ENCODE measurements around the gene CCDC15.
"Not testable (repeated sequence)": the region's sequence is repeated elsewhere in the genome, so short reads cannot be mapped to it uniquely, and the experiment has no call there.

Gene CCDC15

DNA sequence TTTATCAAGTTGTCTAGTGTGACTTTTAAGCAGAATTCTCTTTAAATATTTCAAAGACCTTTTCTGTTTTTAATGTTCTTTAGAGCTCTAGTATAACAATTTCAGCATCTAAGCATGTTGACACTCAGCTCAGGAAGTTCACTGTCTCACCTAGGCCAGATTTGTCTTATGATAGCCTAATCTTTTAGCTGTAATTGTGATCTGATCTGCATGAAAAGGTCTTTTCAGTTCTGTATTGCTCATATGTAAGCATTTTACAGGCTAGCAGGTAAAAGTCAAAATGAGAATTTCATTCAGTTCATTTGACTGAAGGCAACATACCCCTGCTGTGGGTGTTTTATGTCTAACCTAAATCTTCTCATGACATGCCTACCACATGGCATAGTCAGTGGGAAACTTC is 62.4 kb downstream of the CCDC15 start:
- no peak for DNase-seq

DNA sequence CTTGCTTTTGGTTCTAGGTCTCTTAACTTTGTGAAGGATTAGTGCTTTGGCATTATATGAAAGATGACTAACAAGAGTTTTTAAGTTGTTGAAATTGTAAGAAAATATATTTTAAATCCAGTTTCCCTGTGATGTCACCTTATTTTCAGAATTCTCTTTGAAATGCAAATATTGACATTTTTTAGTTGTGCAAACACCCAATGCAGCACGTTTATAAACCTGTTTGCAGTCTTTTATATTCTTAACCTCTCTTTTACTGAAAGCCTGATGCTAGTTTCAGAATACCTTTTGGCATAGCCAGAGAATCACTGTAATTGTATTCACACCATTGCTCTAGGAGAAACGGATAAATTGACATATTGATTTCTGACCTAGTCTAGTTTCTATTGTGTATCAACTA is 66.3 kb downstream of the CCDC15 start:
- DNase-seq, result no peak

DNA sequence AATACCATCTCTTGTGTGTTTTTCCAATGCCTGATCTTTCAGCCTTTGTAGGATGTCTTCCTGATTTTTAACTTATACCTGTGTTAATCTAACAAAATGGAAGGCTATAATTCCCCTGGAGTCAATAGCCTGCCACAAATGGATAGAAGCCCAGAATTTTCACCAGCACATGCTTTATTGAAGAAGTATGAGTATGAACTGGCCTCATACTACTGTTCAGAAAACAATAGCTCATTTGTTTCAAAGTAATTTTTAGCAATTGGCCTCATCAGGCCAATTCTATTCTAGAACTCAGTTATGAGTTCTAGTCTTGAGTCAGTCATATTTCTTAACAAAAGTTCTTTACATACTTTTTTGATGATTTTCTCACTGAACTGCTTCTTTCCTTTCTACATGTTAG is 68.5 kb downstream of the CCDC15 start:
- no peak for DNase-seq

DNA sequence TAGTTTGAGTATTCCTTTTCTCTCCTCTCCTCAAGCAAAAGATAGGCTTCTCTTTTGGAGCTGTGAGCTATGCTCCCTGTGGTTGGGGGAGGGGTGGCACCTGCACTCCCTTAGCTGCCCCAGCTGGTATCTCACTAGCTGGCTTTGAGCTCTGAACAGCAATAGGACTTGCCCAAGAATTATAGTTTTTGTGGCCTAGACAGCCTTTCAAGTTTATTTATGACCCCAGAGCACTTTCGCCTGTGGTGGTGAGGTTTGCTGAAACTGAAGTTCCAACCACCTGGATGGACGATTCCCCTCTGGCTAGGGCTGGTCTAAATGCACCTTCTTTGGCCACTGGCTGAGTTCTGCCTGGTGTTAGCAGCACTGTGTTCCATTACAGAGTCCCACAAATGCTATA is 72.0 kb downstream of the CCDC15 start:
- no peak for DNase-seq

DNA sequence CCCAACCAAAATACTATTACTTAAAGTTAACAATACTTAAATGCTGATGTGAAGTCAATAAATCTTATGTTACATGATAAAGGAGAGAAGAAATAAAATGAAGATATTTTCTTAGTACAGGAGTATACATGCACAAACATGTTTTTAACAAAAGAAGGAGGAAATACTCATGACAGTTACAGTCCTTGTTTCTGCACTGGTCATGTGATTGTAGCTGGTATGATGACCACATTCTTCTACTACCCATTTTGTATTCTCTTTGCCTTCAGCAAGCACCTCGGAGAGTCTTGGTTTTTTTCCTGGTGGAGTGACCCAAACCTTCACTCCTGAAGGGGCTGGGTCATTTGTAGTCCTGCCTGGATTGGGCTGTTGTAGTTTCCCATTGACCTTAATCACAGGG is 75.4 kb downstream of the CCDC15 start:
- not testable (repeated sequence) for DNase-seq

DNA sequence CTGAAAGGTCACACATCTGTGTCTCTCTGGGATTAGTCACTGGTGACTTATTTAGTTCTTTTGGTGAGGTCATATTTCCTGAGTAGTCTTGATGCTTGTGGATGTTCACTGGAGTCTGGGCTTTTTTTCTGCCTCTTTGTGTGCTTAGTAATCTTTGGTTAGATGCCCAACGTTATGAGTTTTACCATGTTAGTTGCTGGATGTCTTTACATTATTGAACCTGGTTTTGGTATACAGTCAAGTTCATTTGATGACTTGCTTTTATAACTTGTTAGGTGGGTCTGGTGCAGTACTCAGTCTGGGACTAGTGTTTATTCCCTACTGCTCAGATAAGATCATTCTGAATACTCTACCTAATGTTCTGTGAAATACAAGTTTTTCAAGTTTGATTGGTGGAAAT is 82.9 kb downstream of the CCDC15 start:
- DNase-seq, result no peak

DNA sequence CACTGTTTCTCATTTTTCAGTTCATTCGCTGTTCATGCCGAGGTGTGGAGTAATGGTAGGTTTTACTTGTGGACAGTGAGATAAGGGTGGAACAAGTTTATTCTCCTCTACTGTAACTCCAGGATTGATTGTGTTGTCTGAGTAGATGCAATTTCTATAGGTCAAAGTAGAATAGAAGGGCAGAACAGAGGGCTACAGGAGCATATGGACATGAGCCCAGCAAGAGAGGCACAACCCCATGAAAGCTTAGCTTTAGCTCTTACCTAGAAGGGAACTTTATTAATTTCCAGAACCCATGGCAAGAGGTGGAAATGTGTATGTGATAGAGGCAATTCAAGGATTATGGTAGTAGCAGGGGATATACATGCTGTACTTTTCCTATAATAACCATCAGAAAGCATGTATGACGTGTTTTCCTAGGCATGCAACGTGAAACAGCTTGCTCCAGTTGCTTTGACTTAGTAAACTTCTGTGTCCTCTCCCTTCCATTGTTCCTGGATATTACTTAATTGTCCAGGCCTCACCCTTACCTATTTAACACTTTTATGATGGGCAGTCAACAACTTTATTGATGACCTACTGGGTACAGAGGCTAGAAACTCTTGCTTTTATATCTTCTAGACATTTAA is 95.3 kb downstream of the CCDC15 start:
- no peak for DNase-seq

DNA sequence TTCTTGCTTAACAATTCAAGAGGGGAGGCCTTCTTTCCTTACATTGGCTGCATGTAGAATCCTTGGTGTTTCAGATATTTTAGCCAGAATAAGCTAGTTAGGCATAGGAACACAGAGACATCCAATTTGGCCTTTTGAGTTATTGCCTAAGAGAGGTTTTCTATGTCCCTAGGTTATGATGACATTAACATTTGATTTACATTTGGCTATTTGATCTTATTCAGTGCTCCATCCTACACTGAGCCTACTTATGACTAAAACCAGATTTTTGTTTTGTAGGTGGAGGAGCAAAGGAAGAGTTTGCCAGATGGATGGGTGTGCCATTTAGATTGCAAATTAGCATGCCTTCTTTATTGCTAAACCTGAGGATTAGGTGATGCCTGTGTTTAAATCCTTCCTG is 98.0 kb downstream of the CCDC15 start:
- no peak for DNase-seq

DNA sequence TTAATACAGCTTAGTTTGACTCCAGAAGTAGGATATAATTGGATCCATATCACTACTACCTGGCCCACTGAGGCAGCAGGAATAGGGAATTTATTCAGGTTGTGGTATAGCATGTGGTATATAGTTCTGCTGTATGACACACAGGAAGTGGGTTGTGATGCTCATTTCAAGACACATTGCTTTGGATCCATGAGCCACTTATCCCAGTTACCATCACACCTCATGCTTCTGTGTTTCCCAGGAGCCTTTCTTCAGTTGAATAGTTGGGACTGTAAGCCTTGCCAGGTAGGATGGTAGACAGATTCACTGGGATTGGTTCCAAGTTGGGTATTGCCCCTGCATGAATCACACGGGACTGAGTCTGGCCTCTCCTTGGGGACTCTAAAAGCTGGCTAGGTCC is 99.2 kb downstream of the CCDC15 start:
- no peak for DNase-seq

DNA sequence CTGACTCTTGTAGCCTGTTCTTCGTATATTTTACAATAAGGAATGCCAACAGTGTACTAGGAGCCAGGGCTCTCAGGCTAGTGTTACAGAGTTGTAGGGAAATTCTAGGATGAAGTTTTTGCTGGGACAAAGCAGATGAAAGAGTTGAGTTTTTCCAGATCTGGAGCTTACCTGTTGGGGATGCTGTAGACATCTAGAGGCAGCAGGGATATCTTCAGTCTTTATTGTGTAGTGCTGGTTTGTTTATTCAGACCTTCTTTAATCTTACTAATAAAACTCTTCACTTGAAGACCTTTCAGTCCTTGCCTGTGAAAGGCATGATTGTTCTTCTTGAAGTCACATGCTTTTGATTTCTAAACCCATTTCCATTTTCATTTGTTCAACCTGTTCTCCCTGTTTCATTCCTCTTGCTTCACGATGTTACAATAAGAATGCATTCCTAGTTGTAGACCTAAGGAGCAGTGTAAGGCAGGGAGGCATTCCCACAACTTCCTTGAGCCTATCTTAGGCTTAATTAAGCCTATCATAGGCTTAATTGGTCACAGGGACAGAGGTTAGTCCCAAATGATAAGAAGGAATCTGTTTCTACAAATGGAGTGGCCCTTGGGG is 101.2 kb downstream of the CCDC15 start:
- no peak for DNase-seq

DNA sequence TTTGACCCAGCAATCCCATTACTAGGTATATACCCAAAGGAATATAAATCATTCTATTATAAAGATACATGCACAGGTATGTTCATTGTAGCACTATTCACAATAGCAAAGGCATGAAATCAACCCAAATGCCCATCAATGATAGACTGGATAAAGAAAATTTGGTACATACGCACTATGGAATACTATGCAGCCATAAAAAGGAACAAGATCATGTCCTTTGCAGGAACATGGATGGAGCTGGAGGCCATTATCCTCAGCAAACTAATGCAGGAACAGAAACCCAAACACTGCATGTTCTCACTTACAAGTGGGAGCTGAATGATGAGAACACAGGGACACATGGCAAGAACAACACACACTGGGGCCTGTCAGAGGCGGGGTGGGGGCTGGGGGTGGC is 102.1 kb downstream of the CCDC15 start:
- DNase-seq, result not testable (repeated sequence)

DNA sequence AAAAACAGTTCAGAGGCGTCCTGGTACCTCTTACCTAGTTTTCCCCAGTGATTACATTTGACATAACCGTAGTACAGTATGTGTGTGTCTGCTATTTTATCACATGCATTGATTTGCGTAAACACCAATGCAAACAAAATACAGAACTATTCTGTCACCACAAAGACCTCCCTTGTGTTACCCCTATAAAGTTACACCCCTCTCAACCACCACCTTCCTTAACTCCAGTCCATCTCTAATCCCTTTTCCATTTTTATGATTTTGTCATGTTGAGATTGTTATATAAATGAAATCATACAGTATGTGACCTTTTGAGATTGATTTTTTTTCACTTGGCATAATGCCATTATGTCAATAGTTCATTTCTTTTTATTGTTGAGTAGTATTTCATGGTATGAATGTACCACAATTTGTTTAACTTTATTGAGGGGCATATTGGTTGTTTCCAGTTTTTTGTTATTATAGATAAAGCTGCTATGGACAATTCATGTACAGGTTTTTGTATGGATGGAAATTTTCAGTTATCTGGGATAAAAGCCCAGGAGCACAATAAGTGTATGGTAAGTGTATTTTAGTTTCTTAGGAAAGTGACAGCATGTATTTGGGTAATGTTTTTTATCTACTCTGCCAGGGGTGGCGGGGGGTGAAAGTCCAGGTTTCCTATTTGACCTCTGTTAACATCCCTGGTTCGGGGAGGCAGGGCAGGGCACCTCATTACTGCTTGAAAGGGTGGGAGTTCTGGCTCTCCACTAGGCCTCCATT is 103.1 kb downstream of the CCDC15 start:
- DNase-seq, result no peak

DNA sequence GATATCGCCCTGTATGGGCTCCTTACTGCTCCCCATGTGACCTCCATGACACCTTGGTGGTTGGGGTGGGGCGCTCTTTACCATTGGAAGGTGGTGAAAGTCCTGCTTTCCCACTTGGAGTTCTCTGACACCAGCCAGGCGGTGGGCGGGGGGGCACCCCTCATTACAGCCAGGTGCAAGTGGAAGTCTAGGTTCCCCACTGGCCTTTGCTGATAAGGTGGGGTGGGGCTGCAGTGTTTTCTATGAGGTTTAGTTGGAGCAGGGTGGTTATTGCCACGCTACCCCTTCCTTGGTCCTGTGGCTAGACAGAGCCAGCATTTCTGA is 103.7 kb downstream of the CCDC15 start:
- DNase-seq, result no peak

DNA sequence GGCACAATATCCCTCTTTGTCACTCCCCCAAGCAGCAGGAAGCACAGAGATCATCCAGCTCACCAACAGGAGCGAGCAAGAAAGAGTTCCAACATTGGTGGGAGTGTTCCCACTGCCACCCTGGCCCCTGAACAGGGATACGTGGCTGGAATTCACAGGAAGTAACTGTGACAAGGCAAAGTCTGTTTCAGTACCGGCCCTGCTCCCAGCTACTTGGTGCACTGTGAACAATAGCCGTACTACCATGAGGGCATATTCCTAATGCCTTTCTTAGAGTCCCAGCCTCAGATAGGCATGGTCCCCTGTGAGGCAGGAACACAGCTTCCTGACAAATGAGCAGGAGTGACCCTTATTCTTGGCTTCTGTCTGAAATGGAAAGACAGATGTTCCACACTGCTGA is 107.3 kb downstream of the CCDC15 start:
- no peak for DNase-seq

DNA sequence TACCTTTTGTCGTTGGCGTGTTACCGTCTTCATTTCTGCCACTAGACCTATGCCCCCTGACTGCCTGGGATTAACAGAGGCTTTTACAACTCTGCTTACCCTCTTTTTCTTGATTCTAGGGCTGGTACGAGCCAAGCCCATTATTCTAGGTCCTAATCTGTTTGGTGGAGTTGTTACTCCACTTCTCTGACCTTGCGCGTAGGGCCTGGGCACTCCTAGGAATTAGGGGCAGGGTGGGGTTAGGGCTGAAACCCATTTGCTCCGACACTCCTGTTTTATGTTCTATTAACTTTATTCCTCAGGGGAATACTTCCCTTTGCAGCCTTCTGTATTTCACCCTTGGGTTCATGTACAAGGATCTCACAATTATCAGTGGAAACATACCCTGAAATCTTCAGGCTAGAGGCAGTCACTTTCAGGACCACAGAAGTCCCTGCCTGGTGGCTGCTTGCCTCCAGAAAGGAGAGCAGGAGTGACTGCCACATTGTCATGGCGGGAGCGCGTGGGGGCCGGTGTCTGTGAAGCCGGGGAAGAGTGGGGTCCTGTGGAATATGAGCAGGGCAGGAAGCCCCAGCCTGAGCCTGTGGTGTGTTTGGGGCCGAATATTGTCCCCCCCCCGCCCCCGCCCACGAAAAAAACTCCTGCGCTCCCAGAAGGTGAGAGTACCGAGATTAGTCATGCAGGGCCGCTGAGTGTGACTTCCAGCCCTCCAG is 108.4 kb downstream of the CCDC15 start:
- no peak for DNase-seq

DNA sequence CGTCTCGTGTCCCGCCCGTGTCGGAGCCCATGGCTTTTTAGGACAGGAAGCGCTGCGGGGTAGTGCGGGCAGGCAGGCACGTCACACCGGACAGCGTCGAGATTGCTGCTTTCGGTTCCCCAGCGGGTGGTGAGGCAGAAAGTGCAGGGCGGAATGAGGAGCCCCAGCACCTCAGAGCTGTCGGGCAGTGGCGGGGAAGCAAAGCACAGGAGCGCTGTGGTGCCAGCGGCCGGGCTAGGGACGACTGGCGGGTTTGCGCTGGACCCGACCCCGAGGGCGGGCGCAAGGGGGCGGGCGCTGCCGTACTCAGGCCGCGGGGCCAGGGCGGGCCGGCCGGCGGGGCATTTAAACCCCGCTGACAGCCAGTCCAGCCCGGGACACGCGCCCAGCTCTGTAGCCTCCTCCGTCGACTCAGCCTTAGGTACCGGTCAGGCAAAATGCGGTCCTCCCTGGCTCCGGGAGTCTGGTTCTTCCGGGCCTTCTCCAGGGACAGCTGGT is 109.0 kb downstream of the CCDC15 start, which contains the start of gene SLC37A2:
Gene SLC37A2 (plus strand): TSS at position 375 of the 498 bp plus-strand sequence. CDS start 63 bp downstream, at position 438.
- no peak for DNase-seq

DNA sequence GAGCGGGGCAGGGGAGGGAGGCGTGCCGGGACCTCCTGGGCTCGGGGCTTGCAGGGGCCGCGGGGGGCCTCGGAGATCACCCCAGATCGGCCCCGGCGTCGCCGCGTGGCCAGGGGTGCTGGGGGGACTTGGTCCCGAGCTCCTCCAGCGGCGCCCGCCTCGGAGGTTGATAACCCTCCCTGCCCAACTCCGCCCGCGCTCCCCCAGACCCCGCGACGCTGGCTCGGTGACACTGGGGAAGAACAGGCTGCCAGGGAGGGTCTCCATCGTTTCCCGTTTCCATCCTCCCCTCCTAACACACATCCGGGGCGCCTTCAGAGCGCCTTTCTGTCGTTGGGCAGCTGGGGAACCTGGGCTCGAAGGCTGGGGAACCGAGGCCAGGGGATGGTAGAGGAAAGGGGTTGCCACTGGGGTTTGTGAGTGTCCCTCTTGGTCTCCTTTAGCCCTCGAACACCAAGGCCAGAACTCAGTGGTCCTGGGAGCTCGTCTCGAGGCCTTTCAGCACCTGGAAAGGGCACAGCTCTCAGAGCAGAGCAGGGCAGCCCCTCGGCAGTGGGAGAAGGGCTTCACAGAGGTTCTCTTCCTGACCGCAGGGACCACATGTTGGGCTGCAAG is 109.5 kb downstream of the CCDC15 start:
- no peak for DNase-seq

DNA sequence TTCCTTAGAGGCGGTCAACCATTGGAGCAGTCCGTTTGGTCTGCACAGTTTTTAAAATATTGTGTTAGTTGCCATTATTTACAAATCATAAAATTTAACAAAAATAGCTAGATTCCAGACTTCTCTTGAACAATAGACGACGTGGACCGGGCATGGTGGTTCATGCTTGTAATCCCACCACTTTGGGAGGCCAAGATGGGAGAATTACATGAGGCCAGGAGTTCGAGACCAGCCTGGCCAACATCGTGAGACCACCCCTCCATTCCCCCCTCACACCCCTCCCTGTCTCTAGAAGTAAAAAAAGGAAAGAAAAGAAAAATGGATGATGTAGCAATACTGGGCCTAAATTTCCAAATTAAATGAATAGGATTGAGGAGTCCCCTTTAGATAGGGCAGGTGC is 110.1 kb downstream of the CCDC15 start:
- no peak for DNase-seq

DNA sequence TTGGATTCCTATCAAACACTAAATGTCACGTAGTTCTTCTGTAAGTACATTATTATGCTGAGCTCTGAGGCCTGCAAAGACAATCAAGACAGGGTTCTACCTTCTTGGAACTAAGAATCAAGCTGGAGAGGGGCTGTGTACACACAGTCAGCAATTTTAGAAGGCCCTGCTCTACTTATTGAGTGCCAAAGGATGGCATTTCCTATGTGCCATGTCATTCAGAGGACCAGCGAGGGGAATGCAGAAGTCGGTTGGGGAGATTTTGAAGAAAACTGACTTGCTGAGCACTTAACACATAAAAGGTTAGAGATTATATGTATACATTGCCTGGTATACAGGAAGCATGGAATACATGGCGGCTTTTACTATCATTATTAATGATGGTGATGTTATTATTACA is 114.4 kb downstream of the CCDC15 start:
- DNase-seq, result no peak

DNA sequence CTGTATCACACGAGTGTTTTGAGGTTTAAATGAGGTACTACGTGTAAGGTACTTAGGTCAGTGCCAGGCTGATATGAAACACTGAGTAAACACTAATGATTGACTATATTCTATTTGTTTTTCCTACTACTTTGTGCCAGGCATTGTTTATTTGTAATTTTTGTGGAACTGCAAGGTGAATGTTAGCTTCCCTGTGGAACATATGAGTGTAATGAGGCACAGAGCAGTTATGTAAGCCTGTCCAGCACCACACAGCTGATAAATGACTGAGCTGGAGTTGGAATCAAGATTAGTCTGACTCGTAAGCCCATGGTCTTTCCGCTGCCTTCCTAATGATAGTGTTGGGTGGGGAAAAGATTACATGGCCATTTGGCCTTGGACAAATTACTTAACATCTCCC is 115.0 kb downstream of the CCDC15 start:
- DNase-seq, result no peak

DNA sequence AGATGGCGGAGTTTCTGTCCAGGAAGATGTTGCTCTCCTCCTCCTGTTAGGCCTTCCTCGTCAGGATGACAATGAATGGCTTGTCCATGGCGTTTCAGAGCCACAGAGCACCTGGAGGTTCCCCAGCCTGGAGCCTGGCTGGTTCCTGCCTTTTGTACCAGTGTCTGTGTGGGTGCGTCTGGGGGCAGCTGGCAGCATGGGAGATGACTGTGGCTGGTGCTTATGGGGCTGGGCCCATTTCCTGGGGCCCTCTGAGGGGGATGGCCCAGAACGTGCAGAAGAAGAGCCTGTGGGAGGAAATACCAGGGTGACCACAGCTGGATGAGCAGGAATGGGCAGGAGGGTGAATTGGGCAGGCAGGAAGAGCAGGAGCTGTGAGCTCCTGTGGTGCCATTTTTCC is 115.8 kb downstream of the CCDC15 start:
- DNase-seq, result no peak

DNA sequence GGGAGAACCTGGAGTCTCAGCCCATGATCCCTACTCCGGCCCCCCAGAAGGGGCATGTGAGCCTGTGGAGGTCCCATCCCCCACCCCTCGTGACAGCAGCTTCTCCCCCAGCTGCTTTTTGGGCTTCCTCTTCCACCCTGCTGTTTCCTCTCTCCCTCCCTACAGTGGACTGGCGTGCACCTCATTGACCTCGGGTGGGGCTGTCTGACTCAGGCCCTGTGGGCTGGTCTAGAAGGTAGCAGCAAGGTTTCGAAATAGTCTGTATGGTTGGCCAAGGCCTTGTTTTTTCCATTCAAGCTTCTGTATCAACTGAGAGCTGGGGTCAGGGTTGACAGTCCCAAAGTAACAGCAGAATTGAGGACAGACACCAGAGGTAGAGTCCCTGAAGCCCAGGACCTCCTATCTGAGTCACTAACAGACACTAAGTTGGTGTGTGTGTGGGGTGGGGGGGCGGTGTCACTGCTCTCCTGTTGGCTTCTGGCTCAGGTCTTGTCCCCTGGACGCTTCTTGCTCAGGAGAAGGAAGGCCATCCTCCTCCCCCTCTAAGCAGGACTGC is 116.8 kb downstream of the CCDC15 start:
- DNase-seq, result no peak

DNA sequence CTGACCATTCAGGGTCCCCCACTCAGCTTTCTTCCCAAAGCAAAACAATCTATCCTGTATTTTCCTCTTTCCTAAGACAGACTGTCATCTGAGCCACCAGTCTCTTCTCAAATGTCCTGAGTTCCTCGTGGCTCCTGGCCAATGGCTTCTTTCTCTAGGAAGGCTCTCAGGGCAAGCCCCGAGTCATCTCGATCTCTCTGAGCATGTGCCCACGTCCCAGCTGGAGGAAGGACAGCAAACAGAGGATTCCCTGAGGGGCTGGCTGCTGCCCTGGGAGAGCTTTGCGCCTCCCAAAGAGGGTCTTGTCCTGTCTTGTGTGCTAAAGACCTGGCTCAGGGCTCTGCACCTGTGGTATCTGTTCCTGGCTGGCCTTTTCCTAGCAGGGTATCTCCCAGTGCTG is 117.4 kb downstream of the CCDC15 start:
- no peak for DNase-seq
